DOHH2 (cell line): ENCODE results near the gene COPG1.

Source experiments
- EZH2phosphoT487 ChIP-seq: fragments of 200-600 bp; sonication (generic); IDR thresholded peaks from 2 replicates; pipeline ENCODE4 v1.6.1; 2017; ENCODE audit warnings: borderline replicate concordance, mild to moderate bottlenecking, antibody characterized with exemption, low read length, moderate library complexity, mixed read lengths
- TF ChIP-seq, protein P1 (sequence below): fragments of 200-600 bp; sonication (generic); IDR thresholded peaks from one replicate; pipeline ENCODE4 v1.5.1; 2014; ENCODE audit warnings: antibody characterized with exemption, mild to moderate bottlenecking, low read depth, low read length; ENCODE audit not compliant: poor library complexity, severe bottlenecking

DNA sequence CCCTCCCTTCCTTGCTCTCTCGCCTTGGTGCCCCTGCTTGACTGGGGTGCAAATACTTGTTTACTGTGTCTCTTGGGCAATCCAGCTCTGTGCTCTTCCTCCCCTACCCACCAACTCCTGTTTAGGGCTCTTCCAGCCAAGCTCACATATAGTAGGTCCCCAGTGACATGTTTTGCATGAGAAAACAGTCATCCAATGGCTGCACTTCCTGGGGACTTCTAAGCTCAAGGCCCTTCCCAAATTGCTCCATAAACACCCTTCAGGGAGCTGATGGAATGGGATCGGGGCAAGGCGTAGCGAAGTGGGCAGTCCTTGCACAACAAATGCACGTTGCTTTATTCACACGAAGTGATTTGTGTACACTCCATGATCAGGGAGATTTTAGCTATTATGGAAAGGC, 9.4 kb upstream of the COPG1 start:
- TF ChIP-seq, protein P1, sequence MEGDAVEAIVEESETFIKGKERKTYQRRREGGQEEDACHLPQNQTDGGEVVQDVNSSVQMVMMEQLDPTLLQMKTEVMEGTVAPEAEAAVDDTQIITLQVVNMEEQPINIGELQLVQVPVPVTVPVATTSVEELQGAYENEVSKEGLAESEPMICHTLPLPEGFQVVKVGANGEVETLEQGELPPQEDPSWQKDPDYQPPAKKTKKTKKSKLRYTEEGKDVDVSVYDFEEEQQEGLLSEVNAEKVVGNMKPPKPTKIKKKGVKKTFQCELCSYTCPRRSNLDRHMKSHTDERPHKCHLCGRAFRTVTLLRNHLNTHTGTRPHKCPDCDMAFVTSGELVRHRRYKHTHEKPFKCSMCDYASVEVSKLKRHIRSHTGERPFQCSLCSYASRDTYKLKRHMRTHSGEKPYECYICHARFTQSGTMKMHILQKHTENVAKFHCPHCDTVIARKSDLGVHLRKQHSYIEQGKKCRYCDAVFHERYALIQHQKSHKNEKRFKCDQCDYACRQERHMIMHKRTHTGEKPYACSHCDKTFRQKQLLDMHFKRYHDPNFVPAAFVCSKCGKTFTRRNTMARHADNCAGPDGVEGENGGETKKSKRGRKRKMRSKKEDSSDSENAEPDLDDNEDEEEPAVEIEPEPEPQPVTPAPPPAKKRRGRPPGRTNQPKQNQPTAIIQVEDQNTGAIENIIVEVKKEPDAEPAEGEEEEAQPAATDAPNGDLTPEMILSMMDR = no peak
- TF ChIP-seq EZH2phosphoT487 = no peak
